ENCODE data around the gene CFAP91.

CFAP91 gene

GRCh38 chr3:119702530-119703527 lies at the start of gene CFAP91:
TSS of gene CFAP91 (plus strand) at chr3:119703022. CDS start at chr3:119703099, 77 bp downstream.
- in situ Hi-C loops (cut with HindIII; ENCODE audit: low sequenced_read_pairs): no loop called here
- DNase-seq (ENCODE audit: low read depth, low spot score): peak; percentile 94
- TF ChIP-seq CTCF (IDR thresholded peaks at IDR 0.05; ENCODE audit: low read depth, low read length): no peak
- H3K4me3 ChIP-seq (ENCODE audit: low read depth, low read length): peak within 1 kb of the TSS; percentile 49

- no peak for TF ChIP-seq CTCF (IDR thresholded peaks at IDR 0.05; ENCODE audit: low read depth, low read length)
- no peak for DNase-seq (ENCODE audit: low read depth, low spot score)
- no peak overlapping the region for H3K4me3 ChIP-seq (ENCODE audit: low read depth, low read length)
- in situ Hi-C loops (cut with HindIII; ENCODE audit: low sequenced_read_pairs): no loop called here
Observed at GRCh38 chr3:119653876-119654275, 48.9 kb upstream of the CFAP91 start.

DNA sequence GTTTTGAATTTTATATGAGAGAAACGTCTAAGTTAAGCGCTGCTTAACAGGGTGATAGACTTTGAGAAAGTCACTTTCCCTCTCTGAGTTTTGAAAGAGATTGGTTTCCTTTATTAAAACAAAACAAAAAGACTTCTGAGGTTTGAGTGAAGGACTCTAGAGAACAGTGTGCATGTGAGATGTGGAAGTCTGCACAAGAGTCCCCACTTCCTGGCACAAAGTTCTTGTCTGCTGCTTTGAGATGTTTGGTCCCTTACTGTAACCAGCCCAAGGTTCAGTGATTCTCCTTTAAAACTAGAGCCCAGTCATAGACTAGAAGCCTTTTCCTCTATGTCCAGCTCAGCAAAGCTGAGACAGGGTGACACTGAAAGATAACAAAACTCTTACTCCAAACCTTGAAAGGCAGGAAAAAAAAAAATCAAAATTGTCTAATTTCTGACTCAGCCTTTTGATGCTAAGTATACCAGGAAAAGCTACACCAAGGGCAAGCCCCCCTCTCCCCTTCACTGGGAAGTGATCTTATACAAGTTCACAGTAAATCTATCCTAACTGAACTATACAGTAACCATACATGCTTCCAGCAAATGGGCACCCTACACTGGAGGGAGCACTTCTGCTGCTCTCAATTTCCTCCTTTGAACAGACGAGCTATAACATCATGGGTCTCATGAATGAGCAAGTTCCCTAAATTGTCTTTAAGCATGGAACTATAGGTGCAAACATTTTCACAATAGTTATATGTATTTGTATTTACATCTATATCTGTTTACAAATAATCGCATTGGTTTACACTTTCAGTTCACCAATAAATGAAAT lies 44.7 kb upstream of the CFAP91 start:
- in situ Hi-C loops (cut with HindIII; ENCODE audit: low sequenced_read_pairs): no loop called here
- TF ChIP-seq CTCF (IDR thresholded peaks at IDR 0.05; ENCODE audit: low read depth, low read length): no peak
- DNase-seq (ENCODE audit: low read depth, low spot score): no peak

DNA sequence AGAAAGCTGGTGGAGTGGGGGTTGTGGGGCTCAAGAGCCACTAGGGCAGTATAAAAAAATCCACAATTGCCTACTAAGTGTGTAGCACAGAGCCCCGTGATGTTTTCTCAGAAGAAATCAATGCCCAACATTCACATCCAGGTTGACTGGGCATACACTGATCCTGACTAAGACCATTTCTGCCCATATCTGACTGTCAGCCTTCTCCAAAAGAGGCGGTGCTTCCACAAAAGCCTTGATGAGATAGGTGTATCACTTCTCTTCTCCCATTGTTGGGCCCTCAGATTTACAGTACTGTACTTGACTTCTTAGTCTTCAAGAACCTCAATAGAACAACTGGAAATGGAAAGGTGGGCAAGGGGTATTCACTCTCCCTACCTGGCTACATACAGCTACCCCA lies 43.8 kb upstream of the CFAP91 start:
- in situ Hi-C loops (cut with HindIII; ENCODE audit: low sequenced_read_pairs): no loop called here
- TF ChIP-seq CTCF (IDR thresholded peaks at IDR 0.05; ENCODE audit: low read depth, low read length): no peak
- DNase-seq (ENCODE audit: low read depth, low spot score): no peak
- H3K4me3 ChIP-seq (ENCODE audit: low read depth, low read length): no peak overlapping the region

More for the DNA sequence above, 44.7 kb upstream of the CFAP91 start:
- H3K4me3 ChIP-seq (ENCODE audit: low read depth, low read length): no peak overlapping the region

GRCh38 chr3:119659606-119660291 lies 43.1 kb upstream of the CFAP91 start:
- in situ Hi-C loops (cut with HindIII; ENCODE audit: low sequenced_read_pairs): no loop called here
- no peak for DNase-seq (ENCODE audit: low read depth, low spot score)
- H3K4me3 ChIP-seq (ENCODE audit: low read depth, low read length): no peak overlapping the region
- no peak for TF ChIP-seq CTCF (IDR thresholded peaks at IDR 0.05; ENCODE audit: low read depth, low read length)

All from astrocyte of the spinal cord (primary cell).